HS-5 (cell line): ENCODE measurements around the gene CPSF4L.
A peak's percentile ranks its signal among the peaks of the same experiment; 100 is the strongest.

Source experiments
- DNase-seq: peaks from one replicate; pipeline ENCODE4 v3.0.0-alpha.2; 2012; ENCODE audit warnings: low read depth

Gene CPSF4L

GRCh38 chr17:73232587-73233373 is 28.9 kb downstream of the CPSF4L start:
- DNase-seq: no peak

GRCh38 chr17:73231841-73232586 is 29.7 kb downstream of the CPSF4L start:
- DNase-seq: peak; percentile 77

GRCh38 chr17:73231395-73231794 is 30.3 kb downstream of the CPSF4L start:
- DNase-seq: no peak

- no peak for DNase-seq
Measured at GRCh38 chr17:73230088-73230487, 31.6 kb downstream of the CPSF4L start.

- DNase-seq: peak; percentile 60
Measured at GRCh38 chr17:73228748-73229236, 32.9 kb downstream of the CPSF4L start.

- no peak for DNase-seq
Measured at GRCh38 chr17:73227944-73228343, 33.7 kb downstream of the CPSF4L start.

- no peak for DNase-seq
Measured at GRCh38 chr17:73227379-73227778, 34.3 kb downstream of the CPSF4L start.

GRCh38 chr17:73226556-73227172 is 35.0 kb downstream of the CPSF4L start:
- DNase-seq: no peak

- DNase-seq: no peak
Measured at GRCh38 chr17:73224663-73225305, 36.9 kb downstream of the CPSF4L start.

GRCh38 chr17:73224237-73224636 is 37.4 kb downstream of the CPSF4L start:
- no peak for DNase-seq

GRCh38 chr17:73223626-73224230 is 38.0 kb downstream of the CPSF4L start:
- DNase-seq: no peak

GRCh38 chr17:73215447-73215846 is 46.2 kb downstream of the CPSF4L start:
- DNase-seq: no peak

GRCh38 chr17:73214851-73215250 is 46.8 kb downstream of the CPSF4L start:
- DNase-seq: no peak

GRCh38 chr17:73214008-73214407 is 47.7 kb downstream of the CPSF4L start:
- no peak for DNase-seq

- DNase-seq: no peak
Measured at GRCh38 chr17:73211745-73212144, 49.9 kb downstream of the CPSF4L start.

- DNase-seq: no peak
Measured at GRCh38 chr17:73210002-73210678, 51.5 kb downstream of the CPSF4L start.

- no peak for DNase-seq
Measured at GRCh38 chr17:73209436-73209835, 52.2 kb downstream of the CPSF4L start.

GRCh38 chr17:73208139-73208827 is 53.4 kb downstream of the CPSF4L start:
- no peak for DNase-seq

GRCh38 chr17:73205459-73205961 is 56.2 kb downstream of the CPSF4L start:
- DNase-seq: no peak

GRCh38 chr17:73203788-73204479 is 57.7 kb downstream of the CPSF4L start:
- no peak for DNase-seq
